Vagina (tissue), 2 donors: ENCODE measurements around the gene C2orf42. TPM values are rescaled to one million over a fixed set of nuclear protein-coding genes. Genes with fewer than 3 reads are reported as not detected.
"Not testable (repeated sequence)": the region's sequence is repeated elsewhere in the genome, so short reads cannot be mapped to it uniquely, and the experiment has no call there.

ENCODE experiments used
- DNase-seq, 2 donors: peaks; one replicate each; pipeline ENCODE4 v3.0.0-alpha.2; 2017; ENCODE audit errors: extremely low spot score in 2 of 2
- H3K27ac ChIP-seq: fragments of 200-600 bp; sonication (generic); one replicate; pipeline ENCODE4 v1.5.1; 2019
- H3K27me3 ChIP-seq: fragments of 200-600 bp; sonication (generic); one replicate; pipeline ENCODE4 v1.5.1; 2019
- H3K36me3 ChIP-seq, 2 donors: fragments of 200-600 bp; sonication (generic); one replicate each; pipeline ENCODE4 v1.5.1; 2017 to 2019
- H3K4me1 ChIP-seq: fragments of 200-600 bp; sonication (generic); one replicate; pipeline ENCODE4 v1.5.1; 2019
- H3K4me3 ChIP-seq, 2 donors: fragments of 200-600 bp; sonication (generic); 1 replicate in 1 of 2; 2 replicates in 1 of 2; pipeline ENCODE4 v1.5.1; 2016 to 2019
- H3K9me3 ChIP-seq: fragments of 200-600 bp; sonication (generic); one replicate; pipeline ENCODE4 v1.5.1; 2019
- CTCF ChIP-seq, 3 experiments: fragments of 450-650 bp in 2 of 3; fragments of 200-600 bp in 1 of 3; sonication (generic) in 1 of 3; IDR thresholded peaks; one replicate each; pipeline ENCODE4 v1.5.1; 2017 to 2019; ENCODE audit warnings: antibody characterized with exemption in 3 of 3, mild to moderate bottlenecking in 2 of 3, moderate library complexity in 2 of 3
- POLR2A ChIP-seq, 2 donors: fragments of 450-650 bp; IDR thresholded peaks; one replicate each; pipeline ENCODE4 v1.6.1; 2017; ENCODE audit warnings: antibody characterized with exemption in 2 of 2, mild to moderate bottlenecking in 2 of 2, moderate library complexity in 2 of 2
- POLR2AphosphoS5 ChIP-seq, 2 donors: sonication (generic); formaldehyde crosslinking; IDR thresholded peaks; one replicate each; pipeline ENCODE4 v1.9.0; 2017; ENCODE audit warnings: antibody characterized with exemption in 2 of 2, mild to moderate bottlenecking in 2 of 2, low read depth in 1 of 2; ENCODE audit not compliant: insufficient read depth in 1 of 2
- intact Hi-C: fragments of 100-400 bp; cut with DNase I; formaldehyde crosslinking; loops from one replicate; pipeline ENCODE4 v1.15.1; 2023
- total RNA-seq: library from RNA; depleted of rRNA; stranded (reverse); fragments of >200 nt; gene quantifications from one replicate; pipeline ENCODE4 v1.2.3, GENCODE V29; 2016

Gene C2orf42
- total RNA-seq, 1 donor from 2014 or later = 17.4 TPM

GRCh38 chr2:70115646-70116442, 75.0 kb downstream of the C2orf42 start:
- DNase-seq = no peak
- Histone ChIP-seq H3K4me3 (no peak overlapping the region), H3K36me3 (no peaks in the 10 kb centered on the region), H3K27me3 (no peaks in the 10 kb centered on the region), H3K4me1 (peaks cover 7% of the 10 kb centered on the region), H3K27ac (no peak overlapping the region), H3K9me3 (no peaks in the 10 kb centered on the region)
- intact Hi-C loops = no loop called here
- TF ChIP-seq CTCF (IDR thresholded peaks at IDR 0.05) = no peak
- no peak for TF ChIP-seq POLR2AphosphoS5 (IDR thresholded peaks at IDR 0.05; ENCODE audit: insufficient read depth in 1 of 2, low read depth in 1 of 2)
- TF ChIP-seq POLR2A (IDR thresholded peaks at IDR 0.05) = no peak

- no peak for DNase-seq
- Histone ChIP-seq H3K36me3 (no peaks in the 10 kb centered on the region), H3K9me3 (no peaks in the 10 kb centered on the region), H3K27me3 (no peaks in the 10 kb centered on the region), H3K4me1 (peaks cover 18% of the 10 kb centered on the region), H3K4me3 (no peak overlapping the region), H3K27ac (no peak overlapping the region)
- no peak for TF ChIP-seq CTCF (IDR thresholded peaks at IDR 0.05)
- TF ChIP-seq POLR2AphosphoS5 (IDR thresholded peaks at IDR 0.05; ENCODE audit: insufficient read depth in 1 of 2, low read depth in 1 of 2) = no peak
- intact Hi-C loops = no loop called here
Observed at GRCh38 chr2:70113359-70114070, 77.3 kb downstream of the C2orf42 start.

GRCh38 chr2:70111752-70112591, 78.8 kb downstream of the C2orf42 start:
- no peaks in the 10 kb centered on the region for H3K9me3 ChIP-seq
- no peak for DNase-seq
- peaks cover 24% of the 10 kb centered on the region for H3K4me1 ChIP-seq
- intact Hi-C loops = no loop called here
- TF ChIP-seq POLR2A (IDR thresholded peaks at IDR 0.05) (no peak), CTCF (IDR thresholded peaks at IDR 0.05) (no peak), POLR2AphosphoS5 (IDR thresholded peaks at IDR 0.05; ENCODE audit: insufficient read depth in 1 of 2, low read depth in 1 of 2) (no peak)
- no peak overlapping the region for H3K4me3 ChIP-seq
- no peaks in the 10 kb centered on the region for H3K27me3 ChIP-seq
- H3K36me3 ChIP-seq = no peaks in the 10 kb centered on the region
- H3K27ac ChIP-seq = no peak overlapping the region

GRCh38 chr2:70110397-70110796, 80.4 kb downstream of the C2orf42 start:
- H3K9me3 ChIP-seq, intact Hi-C loops, H3K27me3 ChIP-seq, H3K4me3 ChIP-seq, H3K36me3 ChIP-seq, DNase-seq, H3K27ac ChIP-seq: not testable (repeated sequence)
- H3K4me1 ChIP-seq = peaks cover 24% of the 10 kb centered on the region

- H3K4me3 ChIP-seq, H3K27me3 ChIP-seq, DNase-seq, H3K27ac ChIP-seq, H3K36me3 ChIP-seq, intact Hi-C loops, H3K9me3 ChIP-seq: not testable (repeated sequence)
- H3K4me1 ChIP-seq = peaks cover 16% of the 10 kb centered on the region
Observed at GRCh38 chr2:70106138-70106537, 84.7 kb downstream of the C2orf42 start.
